ENCODE data around the gene ADGRD2.

GRCh38 chr9:124511891-124512805 is 61.9 kb downstream of the ADGRD2 start:
- no peak for TF ChIP-seq REST (IDR thresholded peaks at IDR 0.05; ENCODE audit: borderline replicate concordance in 1 of 2, low read depth in 1 of 2, low read length in 2 of 2)
- TF ChIP-seq RBM39 (IDR thresholded peaks at IDR 0.05; ENCODE audit: low read depth, low read length, poor library complexity, severe bottlenecking): no peak
- no peak for TF ChIP-seq PTBP1 (IDR thresholded peaks at IDR 0.05; ENCODE audit: low read depth, low read length, poor library complexity, severe bottlenecking)
- 0 out of 4 replicates have a peak, but pooled peaks of 1 of the 2 experiments have one; percentile 33 for TF ChIP-seq HMGXB4 (CRISPR knock-in tag; IDR thresholded peaks at IDR 0.05; ENCODE audit: borderline replicate concordance in 1 of 2, low read depth in 1 of 2)
- no peak for TF ChIP-seq BCLAF1 (IDR thresholded peaks at IDR 0.05)
- no peak for TF ChIP-seq KLF9 (CRISPR knock-in tag; IDR thresholded peaks at IDR 0.05; ENCODE audit: low read depth)
- TF ChIP-seq ZNF274 (CRISPR knock-in tag; IDR thresholded peaks at IDR 0.05): no peak
- TF ChIP-seq ZNF644 (CRISPR knock-in tag; IDR thresholded peaks at IDR 0.05; ENCODE audit: low read depth): no peak
- TF ChIP-seq JUN (CRISPR knock-in tag; IDR thresholded peaks at IDR 0.05): no peak
- peak; percentile 82 for TF ChIP-seq GABPB1 (CRISPR knock-in tag; IDR thresholded peaks at IDR 0.05)
- peak; percentile 86 for TF ChIP-seq SP5 (CRISPR knock-in tag; IDR thresholded peaks at IDR 0.05; ENCODE audit: borderline replicate concordance, low read depth)
- 0 out of 2 replicates have a peak, but pooled peaks have one; percentile 4 for TF ChIP-seq MAZ (IDR thresholded peaks at IDR 0.05; ENCODE audit: borderline replicate concordance, low read depth, low read length)
- TF ChIP-seq MAZ (CRISPR knock-in tag; IDR thresholded peaks at IDR 0.05; ENCODE audit: low read depth): peak; percentile 32; the same call in 1 of the 2 replicates

All from HepG2 (cell line).